ENCODE data around the gene PHLDA3. TPM values are rescaled to one million over a fixed set of nuclear protein-coding genes. Genes with fewer than 3 reads are reported as not detected.

Gene PHLDA3
- total RNA-seq, 1 experiment from 2014 or later: 22.1 TPM

DNA sequence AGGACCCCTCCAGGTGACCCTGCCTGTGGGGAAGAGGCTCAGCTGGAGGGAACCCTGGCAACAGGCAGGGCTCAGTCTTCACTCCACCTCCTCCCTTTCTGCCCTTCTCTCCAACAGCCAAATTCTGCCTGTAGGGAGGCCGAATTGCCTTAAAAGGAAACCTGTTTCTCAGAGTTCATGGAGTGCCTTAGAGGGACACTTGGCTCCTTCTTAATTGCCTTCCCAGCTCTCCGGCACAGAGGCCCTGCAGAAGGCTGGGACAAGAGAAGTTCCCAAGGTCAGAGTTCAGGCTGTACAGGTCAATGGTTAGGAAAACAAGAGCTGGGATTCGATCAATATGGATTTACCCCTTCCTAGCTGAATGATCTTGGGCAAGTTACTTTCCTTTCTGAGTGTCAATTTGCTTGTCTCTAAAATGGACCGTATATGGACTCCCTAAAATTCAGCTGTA lies 31.7 kb upstream of the PHLDA3 start:
- POLR2A ChIA-PET: interaction anchor here (0.9 kb wide), 1 partner anchor 11 kb away, joined by 3 read pairs; no protein-coding TSS in a partner anchor
- CTCF ChIA-PET: interaction anchor here (2.8 to 3.3 kb wide), 2 partner anchors 12 to 19 kb away, joined by 14 to 23 read pairs; no protein-coding TSS in a partner anchor
- DNase-seq (ENCODE audit: low read depth, low spot score) (no peak), ATAC-seq (no peak)
- H3K9me2 ChIP-seq (ENCODE audit: insufficient read depth): no peaks in the 10 kb centered on the region
- no TSS peak for BruUV-seq (replicated peaks)
- TF ChIP-seq CEBPB (IDR thresholded peaks at IDR 0.05; ENCODE audit: low read depth): no peak
- TF ChIP-seq TCF7L2 (IDR thresholded peaks at IDR 0.05; ENCODE audit: borderline replicate concordance, extremely low read depth, insufficient read depth, insufficient read length): no peak
- no peak for TF ChIP-seq ZFX (IDR thresholded peaks at IDR 0.05)
- TF ChIP-seq, protein P1, sequence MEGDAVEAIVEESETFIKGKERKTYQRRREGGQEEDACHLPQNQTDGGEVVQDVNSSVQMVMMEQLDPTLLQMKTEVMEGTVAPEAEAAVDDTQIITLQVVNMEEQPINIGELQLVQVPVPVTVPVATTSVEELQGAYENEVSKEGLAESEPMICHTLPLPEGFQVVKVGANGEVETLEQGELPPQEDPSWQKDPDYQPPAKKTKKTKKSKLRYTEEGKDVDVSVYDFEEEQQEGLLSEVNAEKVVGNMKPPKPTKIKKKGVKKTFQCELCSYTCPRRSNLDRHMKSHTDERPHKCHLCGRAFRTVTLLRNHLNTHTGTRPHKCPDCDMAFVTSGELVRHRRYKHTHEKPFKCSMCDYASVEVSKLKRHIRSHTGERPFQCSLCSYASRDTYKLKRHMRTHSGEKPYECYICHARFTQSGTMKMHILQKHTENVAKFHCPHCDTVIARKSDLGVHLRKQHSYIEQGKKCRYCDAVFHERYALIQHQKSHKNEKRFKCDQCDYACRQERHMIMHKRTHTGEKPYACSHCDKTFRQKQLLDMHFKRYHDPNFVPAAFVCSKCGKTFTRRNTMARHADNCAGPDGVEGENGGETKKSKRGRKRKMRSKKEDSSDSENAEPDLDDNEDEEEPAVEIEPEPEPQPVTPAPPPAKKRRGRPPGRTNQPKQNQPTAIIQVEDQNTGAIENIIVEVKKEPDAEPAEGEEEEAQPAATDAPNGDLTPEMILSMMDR (IDR thresholded peaks at IDR 0.05 in 2 of 3, conservative IDR thresholded peaks at IDR 0.05 in 1 of 3; ENCODE audit: borderline replicate concordance in 1 of 3, insufficient read depth in 1 of 3, low read depth in 2 of 3, low read length in 2 of 3): no peak
- no peak for TF ChIP-seq RAD21 (IDR thresholded peaks at IDR 0.05; ENCODE audit: low read depth)
- no peak for TF ChIP-seq ELF1 (IDR thresholded peaks at IDR 0.05; ENCODE audit: borderline replicate concordance, low read depth)
- no peak for TF ChIP-seq JUND (IDR thresholded peaks at IDR 0.05)
- TF ChIP-seq, protein P2, sequence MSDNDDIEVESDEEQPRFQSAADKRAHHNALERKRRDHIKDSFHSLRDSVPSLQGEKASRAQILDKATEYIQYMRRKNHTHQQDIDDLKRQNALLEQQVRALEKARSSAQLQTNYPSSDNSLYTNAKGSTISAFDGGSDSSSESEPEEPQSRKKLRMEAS (IDR thresholded peaks at IDR 0.05): no peak
- TF ChIP-seq, protein P3, sequence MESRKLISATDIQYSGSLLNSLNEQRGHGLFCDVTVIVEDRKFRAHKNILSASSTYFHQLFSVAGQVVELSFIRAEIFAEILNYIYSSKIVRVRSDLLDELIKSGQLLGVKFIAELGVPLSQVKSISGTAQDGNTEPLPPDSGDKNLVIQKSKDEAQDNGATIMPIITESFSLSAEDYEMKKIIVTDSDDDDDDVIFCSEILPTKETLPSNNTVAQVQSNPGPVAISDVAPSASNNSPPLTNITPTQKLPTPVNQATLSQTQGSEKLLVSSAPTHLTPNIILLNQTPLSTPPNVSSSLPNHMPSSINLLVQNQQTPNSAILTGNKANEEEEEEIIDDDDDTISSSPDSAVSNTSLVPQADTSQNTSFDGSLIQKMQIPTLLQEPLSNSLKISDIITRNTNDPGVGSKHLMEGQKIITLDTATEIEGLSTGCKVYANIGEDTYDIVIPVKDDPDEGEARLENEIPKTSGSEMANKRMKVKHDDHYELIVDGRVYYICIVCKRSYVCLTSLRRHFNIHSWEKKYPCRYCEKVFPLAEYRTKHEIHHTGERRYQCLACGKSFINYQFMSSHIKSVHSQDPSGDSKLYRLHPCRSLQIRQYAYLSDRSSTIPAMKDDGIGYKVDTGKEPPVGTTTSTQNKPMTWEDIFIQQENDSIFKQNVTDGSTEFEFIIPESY (IDR thresholded peaks at IDR 0.05; ENCODE audit: extremely low read depth, insufficient replicate concordance, low read length): no peak
- TF ChIP-seq FOSL1 (IDR thresholded peaks at IDR 0.05; ENCODE audit: low read depth): no peak
- TF ChIP-seq, protein P4, sequence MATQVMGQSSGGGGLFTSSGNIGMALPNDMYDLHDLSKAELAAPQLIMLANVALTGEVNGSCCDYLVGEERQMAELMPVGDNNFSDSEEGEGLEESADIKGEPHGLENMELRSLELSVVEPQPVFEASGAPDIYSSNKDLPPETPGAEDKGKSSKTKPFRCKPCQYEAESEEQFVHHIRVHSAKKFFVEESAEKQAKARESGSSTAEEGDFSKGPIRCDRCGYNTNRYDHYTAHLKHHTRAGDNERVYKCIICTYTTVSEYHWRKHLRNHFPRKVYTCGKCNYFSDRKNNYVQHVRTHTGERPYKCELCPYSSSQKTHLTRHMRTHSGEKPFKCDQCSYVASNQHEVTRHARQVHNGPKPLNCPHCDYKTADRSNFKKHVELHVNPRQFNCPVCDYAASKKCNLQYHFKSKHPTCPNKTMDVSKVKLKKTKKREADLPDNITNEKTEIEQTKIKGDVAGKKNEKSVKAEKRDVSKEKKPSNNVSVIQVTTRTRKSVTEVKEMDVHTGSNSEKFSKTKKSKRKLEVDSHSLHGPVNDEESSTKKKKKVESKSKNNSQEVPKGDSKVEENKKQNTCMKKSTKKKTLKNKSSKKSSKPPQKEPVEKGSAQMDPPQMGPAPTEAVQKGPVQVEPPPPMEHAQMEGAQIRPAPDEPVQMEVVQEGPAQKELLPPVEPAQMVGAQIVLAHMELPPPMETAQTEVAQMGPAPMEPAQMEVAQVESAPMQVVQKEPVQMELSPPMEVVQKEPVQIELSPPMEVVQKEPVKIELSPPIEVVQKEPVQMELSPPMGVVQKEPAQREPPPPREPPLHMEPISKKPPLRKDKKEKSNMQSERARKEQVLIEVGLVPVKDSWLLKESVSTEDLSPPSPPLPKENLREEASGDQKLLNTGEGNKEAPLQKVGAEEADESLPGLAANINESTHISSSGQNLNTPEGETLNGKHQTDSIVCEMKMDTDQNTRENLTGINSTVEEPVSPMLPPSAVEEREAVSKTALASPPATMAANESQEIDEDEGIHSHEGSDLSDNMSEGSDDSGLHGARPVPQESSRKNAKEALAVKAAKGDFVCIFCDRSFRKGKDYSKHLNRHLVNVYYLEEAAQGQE (IDR thresholded peaks at IDR 0.05; ENCODE audit: low read depth): no peak
- no peak for TF ChIP-seq EZH2phosphoT487 (IDR thresholded peaks at IDR 0.05; ENCODE audit: borderline replicate concordance)
- no peak for TF ChIP-seq SRF (IDR thresholded peaks at IDR 0.05; ENCODE audit: low read depth)
- no peak for TF ChIP-seq POLR2A (IDR thresholded peaks at IDR 0.05; ENCODE audit: borderline replicate concordance, extremely low read depth, insufficient read depth, insufficient read length)
- TF ChIP-seq ZNF274 (IDR thresholded peaks at IDR 0.05; ENCODE audit: low read depth, low read length): no peak
- TF ChIP-seq SIN3A (IDR thresholded peaks at IDR 0.05; ENCODE audit: low read depth): no peak
- no peak for TF ChIP-seq YY1 (IDR thresholded peaks at IDR 0.05; ENCODE audit: extremely low read depth, insufficient replicate concordance, low read depth, low read length)
- TF ChIP-seq EGR1 (IDR thresholded peaks at IDR 0.05; ENCODE audit: low read depth): no peak
- no peaks in the 10 kb centered on the region for H3K27me3 ChIP-seq (ENCODE audit: insufficient read depth, low read length)
- H2AFZ ChIP-seq (ENCODE audit: low read depth, low read length, poor library complexity, severe bottlenecking): no peak overlapping the region
- intact Hi-C loops (cut with micrococcal nuclease): no loop called here
- H4K20me1 ChIP-seq (ENCODE audit: insufficient read depth): no peaks in the 10 kb centered on the region
- H3K4me1 ChIP-seq (ENCODE audit: control insufficient read depth in 1 of 2, insufficient read depth in 2 of 2, low read length in 2 of 2): peaks cover 0 to 6% of the 10 kb centered on the region in 2 experiments; a peak in 1 of 4 replicates
- no peak overlapping the region for H3K4me3 ChIP-seq (replicated peaks in 1 of 2; ENCODE audit: low read depth in 1 of 2, low read length in 2 of 2)
- peaks cover 0 to under 1% of the 10 kb centered on the region in 2 experiments; a peak in 2 of 4 replicates for H3K36me3 ChIP-seq (ENCODE audit: control insufficient read depth in 1 of 2, insufficient read depth in 2 of 2, low read length in 2 of 2)
- RAD21 ChIA-PET (ENCODE audit: low non-redundant PET in 1 of 2, low total read pairs in 2 of 2, uncharacterized antibody in 2 of 2, unreplicated experiment in 2 of 2): no interaction called here
- H3K9ac ChIP-seq (ENCODE audit: low read length): no peak overlapping the region
- no peak overlapping the region for H3K27ac ChIP-seq (ENCODE audit: low read depth, low read length)
- no peaks in the 10 kb centered on the region for H3K9me3 ChIP-seq (ENCODE audit: control insufficient read depth in 1 of 2, insufficient read depth in 1 of 2, low read depth in 1 of 2, low read length in 2 of 2)
- H3K4me2 ChIP-seq (ENCODE audit: low read length): no peak overlapping the region
- peaks cover 6% of the 10 kb centered on the region; the same call in 1 of the 2 replicates for H3K79me2 ChIP-seq (ENCODE audit: insufficient read depth, low read length)
